SK-N-SH treated with all-trans-retinoic acid at 6 μM for 48 hours (cell line): Measurements from ENCODE around the gene SLCO3A1.

ENCODE experiments used
- ARNTL ChIP-seq: fragments of 450-650 bp; formaldehyde crosslinking; IDR thresholded peaks from 2 replicates; pipeline ENCODE4 v1.5.0; 2020; ENCODE audit warnings: low read depth, mild to moderate bottlenecking, moderate library complexity, borderline replicate concordance
- BACH2 ChIP-seq: fragments of 250-450 bp; sonication (Bioruptor Pico); IDR thresholded peaks from 2 replicates; pipeline ENCODE4 v1.9.0; 2021; ENCODE audit warnings: mild to moderate bottlenecking, borderline replicate concordance
- CSDC2 ChIP-seq: fragments of 250-450 bp; sonication (Bioruptor Pico); IDR thresholded peaks from 2 replicates; pipeline ENCODE4 v1.5.0; 2020; ENCODE audit warnings: mild to moderate bottlenecking, moderate library complexity
- OSR1 ChIP-seq: fragments of 250-450 bp; sonication (Bioruptor Pico); IDR thresholded peaks from 2 replicates; pipeline ENCODE4 v1.8.0; 2022; ENCODE audit warnings: moderate library complexity, mild to moderate bottlenecking, inconsistent platforms
- RARB ChIP-seq: fragments of 250-450 bp; sonication (Bioruptor Pico); IDR thresholded peaks from 2 replicates; pipeline ENCODE4 v1.8.0; 2021; ENCODE audit warnings: mild to moderate bottlenecking, moderate library complexity
- TOX ChIP-seq: fragments of 250-450 bp; sonication (Bioruptor Pico); IDR thresholded peaks from 2 replicates; pipeline ENCODE4 v1.8.0; 2021; ENCODE audit warnings: mild to moderate bottlenecking, moderate library complexity, borderline replicate concordance
- ZFP30 ChIP-seq: fragments of 450-650 bp; formaldehyde crosslinking; IDR thresholded peaks from 2 replicates; pipeline ENCODE4 v1.5.0; 2022; ENCODE audit warnings: mild to moderate bottlenecking, moderate library complexity
- ZNF565 ChIP-seq: fragments of 450-650 bp; formaldehyde crosslinking; conservative IDR thresholded peaks from 2 replicates; pipeline ENCODE4 v1.5.0; 2020; ENCODE audit warnings: low read depth, mild to moderate bottlenecking, moderate library complexity
- TF ChIP-seq, protein P1 (sequence below): fragments of 250-450 bp; sonication (Bioruptor Pico); IDR thresholded peaks from 2 replicates; pipeline ENCODE4 v1.8.0; 2020; ENCODE audit warnings: mild to moderate bottlenecking, moderate library complexity, borderline replicate concordance
- TF ChIP-seq, protein P2 (sequence below): fragments of 250-450 bp; sonication (Bioruptor Pico); IDR thresholded peaks from 2 replicates; pipeline ENCODE4 v1.5.1; 2020; ENCODE audit warnings: low read depth, mild to moderate bottlenecking, moderate library complexity

DNA sequence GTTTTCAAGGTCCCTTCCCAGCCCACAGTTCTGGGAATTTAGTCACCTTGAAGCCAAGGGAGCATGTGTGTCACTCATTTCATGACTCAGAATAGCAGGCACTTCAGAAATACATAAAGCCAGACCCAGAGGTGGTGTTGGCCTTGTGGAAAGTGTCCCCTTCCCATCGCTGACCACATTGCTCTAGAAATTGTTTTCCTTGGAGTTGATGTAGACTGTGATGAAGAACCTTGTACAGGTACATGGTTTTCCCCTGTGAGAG lies 158.8 kb downstream of the SLCO3A1 start:
- TF ChIP-seq ZFP30 (CRISPR knock-in tag) (no peak), ARNTL (no peak), RARB (no peak), CSDC2 (no peak), OSR1 (CRISPR knock-in tag) (no peak), BACH2 (CRISPR knock-in tag) (no peak), ZNF565 (no peak), TOX (no peak)
- TF ChIP-seq, protein P1, sequence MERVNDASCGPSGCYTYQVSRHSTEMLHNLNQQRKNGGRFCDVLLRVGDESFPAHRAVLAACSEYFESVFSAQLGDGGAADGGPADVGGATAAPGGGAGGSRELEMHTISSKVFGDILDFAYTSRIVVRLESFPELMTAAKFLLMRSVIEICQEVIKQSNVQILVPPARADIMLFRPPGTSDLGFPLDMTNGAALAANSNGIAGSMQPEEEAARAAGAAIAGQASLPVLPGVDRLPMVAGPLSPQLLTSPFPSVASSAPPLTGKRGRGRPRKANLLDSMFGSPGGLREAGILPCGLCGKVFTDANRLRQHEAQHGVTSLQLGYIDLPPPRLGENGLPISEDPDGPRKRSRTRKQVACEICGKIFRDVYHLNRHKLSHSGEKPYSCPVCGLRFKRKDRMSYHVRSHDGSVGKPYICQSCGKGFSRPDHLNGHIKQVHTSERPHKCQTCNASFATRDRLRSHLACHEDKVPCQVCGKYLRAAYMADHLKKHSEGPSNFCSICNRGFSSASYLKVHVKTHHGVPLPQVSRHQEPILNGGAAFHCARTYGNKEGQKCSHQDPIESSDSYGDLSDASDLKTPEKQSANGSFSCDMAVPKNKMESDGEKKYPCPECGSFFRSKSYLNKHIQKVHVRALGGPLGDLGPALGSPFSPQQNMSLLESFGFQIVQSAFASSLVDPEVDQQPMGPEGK (CRISPR knock-in tag): no peak
- TF ChIP-seq, protein P2, sequence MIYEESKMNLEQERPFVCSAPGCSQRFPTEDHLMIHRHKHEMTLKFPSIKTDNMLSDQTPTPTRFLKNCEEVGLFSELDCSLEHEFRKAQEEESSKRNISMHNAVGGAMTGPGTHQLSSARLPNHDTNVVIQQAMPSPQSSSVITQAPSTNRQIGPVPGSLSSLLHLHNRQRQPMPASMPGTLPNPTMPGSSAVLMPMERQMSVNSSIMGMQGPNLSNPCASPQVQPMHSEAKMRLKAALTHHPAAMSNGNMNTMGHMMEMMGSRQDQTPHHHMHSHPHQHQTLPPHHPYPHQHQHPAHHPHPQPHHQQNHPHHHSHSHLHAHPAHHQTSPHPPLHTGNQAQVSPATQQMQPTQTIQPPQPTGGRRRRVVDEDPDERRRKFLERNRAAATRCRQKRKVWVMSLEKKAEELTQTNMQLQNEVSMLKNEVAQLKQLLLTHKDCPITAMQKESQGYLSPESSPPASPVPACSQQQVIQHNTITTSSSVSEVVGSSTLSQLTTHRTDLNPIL: no peak
